Esophagus squamous epithelium (tissue), 4 donors: Measurements from ENCODE around the gene ADCY5.

Experiments
- CTCF ChIP-seq, 6 experiments: fragments of 450-650 bp in 4 of 6; fragments of 200-600 bp in 2 of 6; sonication (generic) in 2 of 6; IDR thresholded peaks; one replicate each; pipeline ENCODE4 v1.5.1; 2016 to 2019; ENCODE audit warnings: antibody characterized with exemption in 6 of 6, mild to moderate bottlenecking in 4 of 6, moderate library complexity in 4 of 6
- POLR2A ChIP-seq, 4 donors: fragments of 450-650 bp; IDR thresholded peaks; one replicate each; pipeline ENCODE4 v1.6.1; 2017; ENCODE audit warnings: antibody characterized with exemption in 4 of 4, mild to moderate bottlenecking in 4 of 4, moderate library complexity in 3 of 4

GRCh38 chr3:123388811-123389627, 59.9 kb downstream of the ADCY5 start:
- TF ChIP-seq POLR2A (IDR thresholded peaks at IDR 0.05) = no peak
- no peak for TF ChIP-seq CTCF (IDR thresholded peaks at IDR 0.05)
